Measurements from ENCODE around the gene SCN3B. TPM values are rescaled to one million over a fixed set of nuclear protein-coding genes. Genes with fewer than 3 reads are reported as not detected.

The SCN3B gene
- total RNA-seq, 1 donor from 2014 or later: 48.9 TPM

- FAIRE-seq: no peak
- DNase-seq (ENCODE audit: low spot score in 2 of 2): no peak
These were observed 74.3 kb downstream of the SCN3B start for GRCh38 chr11:123580137-123580536.

GRCh38 chr11:123579482-123579812 lies 75.0 kb downstream of the SCN3B start:
- DNase-seq (ENCODE audit: low spot score in 2 of 2) (no peak), FAIRE-seq (no peak)

Other genes with a start within 250 kb of the SCN3B start
- 39.9 TPM for gene GRAMD1B, start 224.4 kb downstream of the SCN3B start, total RNA-seq
- gene ZNF202, start 87.0 kb upstream of the SCN3B start, total RNA-seq: 14.7 TPM
- gene OR6X1, start 99.9 kb upstream of the SCN3B start, total RNA-seq: not detected
- gene OR6M1, start 151.7 kb upstream of the SCN3B start, total RNA-seq: not detected
- not detected for gene TMEM225, start 231.0 kb upstream of the SCN3B start, total RNA-seq
- not detected for gene OR8D4, start 247.5 kb upstream of the SCN3B start, total RNA-seq